IMR-90 (cell line): Measurements from ENCODE around the gene AGMO.

Source experiments
- BHLHE40 ChIP-seq: fragments of 150-350 bp; IDR thresholded peaks from 2 replicates; pipeline ENCODE4 v1.6.1; 2016; ENCODE audit warnings: mild to moderate bottlenecking, low read depth, low read length
- CHD1 ChIP-seq: IDR thresholded peaks from 2 replicates; pipeline ENCODE4 v1.6.1; 2012; ENCODE audit warnings: low read depth, low read length, improper control_type of control experiment
- CTCF ChIP-seq: conservative IDR thresholded peaks from 2 replicates; pipeline ENCODE4 v1.5.1; 2012; ENCODE audit warnings: mild to moderate bottlenecking, low read depth, low read length, improper control_type of control experiment
- ELK1 ChIP-seq: fragments of 150-350 bp; IDR thresholded peaks from 2 replicates; pipeline ENCODE4 v1.6.1; 2016; ENCODE audit warnings: low read depth, mild to moderate bottlenecking, low read length, moderate library complexity, borderline replicate concordance
- FOS ChIP-seq: fragments of 150-350 bp; IDR thresholded peaks from 2 replicates; pipeline ENCODE4 v1.6.1; 2016; ENCODE audit warnings: low read depth, low read length
- MAFK ChIP-seq: IDR thresholded peaks from 2 replicates; pipeline ENCODE4 v1.6.1; 2012; ENCODE audit warnings: low read depth, low read length, improper control_type of control experiment
- MXI1 ChIP-seq: IDR thresholded peaks from 2 replicates; pipeline ENCODE4 v1.6.1; 2012; ENCODE audit warnings: low read depth, mild to moderate bottlenecking, low read length, moderate library complexity, borderline replicate concordance
- POLR2A ChIP-seq: IDR thresholded peaks from 2 replicates; pipeline ENCODE4 v1.6.1; 2012; ENCODE audit warnings: mild to moderate bottlenecking, low read depth, low read length
- RAD21 ChIP-seq: IDR thresholded peaks from 2 replicates; pipeline ENCODE4 v1.6.1; 2012; ENCODE audit warnings: low read length, improper control_type of control experiment
- RCOR1 ChIP-seq: IDR thresholded peaks from 2 replicates; pipeline ENCODE4 v1.6.1; 2012; ENCODE audit warnings: mild to moderate bottlenecking, low read length, improper control_type of control experiment; ENCODE audit not compliant: insufficient replicate concordance
- RFX5 ChIP-seq: IDR thresholded peaks from 2 replicates; pipeline ENCODE4 v1.8.0; 2012; ENCODE audit warnings: low read depth, mild to moderate bottlenecking, low read length, moderate library complexity
- TF ChIP-seq, protein P1 (sequence below): fragments of 150-350 bp; IDR thresholded peaks from 2 replicates; pipeline ENCODE4 v1.6.1; 2017; ENCODE audit warnings: mild to moderate bottlenecking, antibody characterized with exemption, low read length, low read depth

DNA sequence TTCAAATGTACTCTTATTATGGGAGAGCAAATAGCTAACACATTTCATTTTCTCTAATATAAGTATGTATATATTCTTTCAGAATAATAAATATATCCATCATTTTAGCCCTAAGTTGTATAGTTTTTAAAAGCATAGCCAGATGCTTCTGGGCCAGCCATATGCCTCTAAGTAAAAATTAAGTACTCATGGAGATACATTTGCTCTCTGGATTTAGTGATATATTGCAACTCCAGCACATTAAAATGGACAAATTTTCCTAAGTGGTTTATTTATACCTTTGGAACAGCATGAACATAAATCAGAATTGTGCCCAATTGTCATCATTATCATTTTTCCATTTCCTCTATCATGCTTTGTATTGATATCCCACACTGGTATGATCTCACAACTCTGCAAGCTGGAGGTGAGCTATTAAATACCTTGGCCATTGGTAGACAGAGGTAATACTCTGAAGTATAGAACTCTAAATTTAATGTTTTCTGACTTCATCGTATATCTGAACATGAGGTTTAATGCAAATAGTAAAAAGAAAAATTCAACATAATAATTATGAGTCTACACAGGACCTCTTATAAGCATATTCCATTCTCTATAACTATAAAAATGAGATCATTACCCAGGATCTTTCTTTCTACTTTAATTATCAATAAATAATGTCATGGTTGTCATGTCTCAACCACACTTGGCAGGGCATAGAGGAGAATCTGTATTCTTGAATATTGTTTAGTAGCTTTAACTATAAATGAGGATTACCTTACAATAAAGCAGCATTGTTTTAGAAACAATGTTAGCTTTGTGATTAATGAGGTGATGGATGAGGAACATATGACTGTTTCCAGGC, 90.8 kb downstream of the AGMO start:
- TF ChIP-seq CTCF = no peak
- TF ChIP-seq POLR2A = no peak
- TF ChIP-seq MXI1 = no peak
- TF ChIP-seq FOS = no peak
- TF ChIP-seq RFX5 = no peak
- TF ChIP-seq MAFK = no peak
- no peak for TF ChIP-seq RAD21
- TF ChIP-seq, protein P1, sequence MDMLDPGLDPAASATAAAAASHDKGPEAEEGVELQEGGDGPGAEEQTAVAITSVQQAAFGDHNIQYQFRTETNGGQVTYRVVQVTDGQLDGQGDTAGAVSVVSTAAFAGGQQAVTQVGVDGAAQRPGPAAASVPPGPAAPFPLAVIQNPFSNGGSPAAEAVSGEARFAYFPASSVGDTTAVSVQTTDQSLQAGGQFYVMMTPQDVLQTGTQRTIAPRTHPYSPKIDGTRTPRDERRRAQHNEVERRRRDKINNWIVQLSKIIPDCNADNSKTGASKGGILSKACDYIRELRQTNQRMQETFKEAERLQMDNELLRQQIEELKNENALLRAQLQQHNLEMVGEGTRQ = no peak
- TF ChIP-seq ELK1 = no peak
- TF ChIP-seq RCOR1 = no peak
- no peak for TF ChIP-seq BHLHE40
- no peak for TF ChIP-seq CHD1
